ENCODE data around the gene IFRD2.

- TF ChIP-seq POLR2A (IDR thresholded peaks at IDR 0.05) = no peak
- no peak for TF ChIP-seq POLR2AphosphoS5 (IDR thresholded peaks at IDR 0.05)
- no peak for TF ChIP-seq CTCF (IDR thresholded peaks at IDR 0.05)
Observed at GRCh38 chr3:50278123-50278879, 13.9 kb downstream of the IFRD2 start.

Measured in sigmoid colon (tissue), 4 donors.